ENCODE results near the gene DCAF7. TPM values are rescaled to one million over a fixed set of nuclear protein-coding genes. Genes with fewer than 3 reads are reported as not detected.
A peak's percentile ranks its signal among the peaks of the same experiment; 100 is the strongest.

Gene DCAF7
- total and polyA plus RNA-seq, 11 donors = 9.9 to 61.8 (median 41.2) TPM

GRCh38 chr17:63555500-63556156 is 5.4 kb downstream of the DCAF7 start:
- H3K27ac ChIP-seq = no peak overlapping the region
- intact Hi-C loops (cut with DNase I) = no loop called here
- TF ChIP-seq CTCF (IDR thresholded peaks at IDR 0.05) = no peak
- H3K36me3 ChIP-seq = peaks cover 0 to 13% (median 0%) of the 10 kb centered on the region in 9 donors
- no peak overlapping the region for H3K4me3 ChIP-seq
- 73 to 77% (median 74%) methylated on average over 7 of the region's 7 CpGs for WGBS, 4 donors
- no peaks in the 10 kb centered on the region for H3K27me3 ChIP-seq
- ATAC-seq (peak in 2 of 4 donors; percentile 48 to 53), DNase-seq (no peak)
- H3K9me3 ChIP-seq = peaks cover 0 to 5% (median 0%) of the 10 kb centered on the region in 12 donors
- peaks cover 2 to 60% (median 37%) of the 10 kb centered on the region in 12 donors for H3K4me1 ChIP-seq

- peaks cover 2 to 50% (median 28%) of the 10 kb centered on the region in 12 donors for H3K4me1 ChIP-seq
- intact Hi-C loops (cut with DNase I) = no loop called here
- TF ChIP-seq CTCF (IDR thresholded peaks at IDR 0.05) (no peak), POLR2A (IDR thresholded peaks at IDR 0.05) (no peak)
- no peak overlapping the region for H3K27ac ChIP-seq
- H3K4me3 ChIP-seq = no peak overlapping the region
- H3K9me3 ChIP-seq = peaks cover 0 to 5% (median 0%) of the 10 kb centered on the region in 12 donors
- DNase-seq = no peak
- no peaks in the 10 kb centered on the region for H3K27me3 ChIP-seq
- H3K36me3 ChIP-seq = peaks cover 0 to 13% (median 0%) of the 10 kb centered on the region in 9 donors
- no peak for ATAC-seq
- 96 to 99% (median 97%) methylated on average over 2 of the region's 2 CpGs for WGBS, 4 donors
Measured at GRCh38 chr17:63557416-63557815, 7.1 kb downstream of the DCAF7 start.

- no peak for ATAC-seq
Measured at GRCh38 chr17:63558441-63558840, 8.2 kb downstream of the DCAF7 start.

GRCh38 chr17:63561819-63562218 is 11.5 kb downstream of the DCAF7 start:
- Histone ChIP-seq H3K9me3 (peaks cover 0 to 5% (median 0%) of the 10 kb centered on the region in 12 donors), H3K36me3 (peaks cover 0 to 8% (median 0%) of the 10 kb centered on the region in 9 donors), H3K4me3 (no peak overlapping the region), H3K4me1 (peaks cover 0 to 19% (median 1%) of the 10 kb centered on the region in 12 donors), H3K27ac (no peak overlapping the region), H3K27me3 (no peaks in the 10 kb centered on the region)
- DNase-seq (no peak), ATAC-seq (no peak)
- no peak for TF ChIP-seq POLR2A (IDR thresholded peaks at IDR 0.05)
- no peak for TF ChIP-seq CTCF (IDR thresholded peaks at IDR 0.05)
- intact Hi-C loops (cut with DNase I) = no loop called here

More at GRCh38 chr17:63558441-63558840, 8.2 kb downstream of the DCAF7 start:
- no peak for DNase-seq
- H3K36me3 ChIP-seq = peaks cover 0 to 13% (median 0%) of the 10 kb centered on the region in 9 donors
- no peak for TF ChIP-seq CTCF (IDR thresholded peaks at IDR 0.05)
- no peak for TF ChIP-seq POLR2A (IDR thresholded peaks at IDR 0.05)
- H3K4me3 ChIP-seq = no peak overlapping the region
- intact Hi-C loops (cut with DNase I) = no loop called here
- WGBS, 4 donors = 82 to 96% (median 90%) methylated on average over 3 of the region's 3 CpGs
- H3K9me3 ChIP-seq = peaks cover 0 to 5% (median 0%) of the 10 kb centered on the region in 12 donors
- H3K27me3 ChIP-seq = no peaks in the 10 kb centered on the region
- peaks cover 0 to 46% (median 20%) of the 10 kb centered on the region in 12 donors for H3K4me1 ChIP-seq
- H3K27ac ChIP-seq = no peak overlapping the region

Data from heart left ventricle (tissue), 16 donors.